T-helper 22 cell (primary cell): Measurements from ENCODE around the gene PPP3CB.
"Not testable (repeated sequence)": the region's sequence is repeated elsewhere in the genome, so short reads cannot be mapped to it uniquely, and the experiment has no call there.

Experiments
- DNase-seq: peaks from one replicate; pipeline ENCODE4 v3.0.0-alpha.2; 2020; ENCODE audit warnings: low read depth

PPP3CB gene

GRCh38 chr10:73414230-73414945, 81.4 kb downstream of the PPP3CB start:
- no peak for DNase-seq

DNA sequence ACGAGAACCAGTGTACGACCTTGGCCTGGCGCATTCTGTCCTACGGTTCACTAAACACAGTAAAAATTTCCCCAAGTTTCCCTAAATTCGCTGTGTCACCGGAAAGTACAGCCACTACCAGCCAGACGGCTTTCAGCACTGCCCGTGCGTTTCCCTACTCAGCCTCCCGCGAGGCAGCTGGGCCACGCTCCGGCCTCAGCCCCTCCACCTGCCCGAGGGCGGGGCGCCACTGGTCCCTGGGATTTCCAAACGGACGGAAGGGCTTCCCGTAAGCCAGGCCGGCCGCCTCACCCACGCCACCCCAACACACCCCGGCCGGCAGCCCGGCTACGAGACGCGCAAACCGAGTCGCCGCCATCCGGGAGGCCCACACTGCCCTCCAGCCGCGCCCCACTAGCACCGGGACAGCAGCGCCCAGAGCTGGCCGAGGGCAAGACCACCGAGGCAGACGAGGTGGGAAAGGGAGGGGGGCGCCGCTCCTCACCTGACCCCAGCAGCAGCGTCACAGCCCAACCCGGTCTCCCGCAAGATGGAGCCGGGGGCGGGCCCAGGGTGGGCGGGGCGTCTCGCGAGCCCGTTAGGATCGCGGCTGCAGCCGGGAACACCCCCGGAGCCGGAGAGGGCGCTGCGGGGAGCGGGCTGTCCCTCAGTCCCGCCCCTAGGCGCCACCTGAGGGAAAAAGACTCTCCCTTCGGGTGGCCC, 82.1 kb downstream of the PPP3CB start, which contains the start of gene ANXA7:
Gene ANXA7, minus strand, starts transcription at position 531 of the 702 bp plus-strand sequence. CDS start 13,202 bp downstream, outside the sequence.
- DNase-seq, result peak; percentile 89

GRCh38 chr10:73413108-73413527, 82.7 kb downstream of the PPP3CB start:
- DNase-seq, result peak; percentile 11

GRCh38 chr10:73410897-73411296, 84.9 kb downstream of the PPP3CB start:
- no peak for DNase-seq

GRCh38 chr10:73408978-73409521, 86.8 kb downstream of the PPP3CB start:
- no peak for DNase-seq

- DNase-seq, result no peak
Observed at GRCh38 chr10:73408061-73408460, 87.8 kb downstream of the PPP3CB start.

DNA sequence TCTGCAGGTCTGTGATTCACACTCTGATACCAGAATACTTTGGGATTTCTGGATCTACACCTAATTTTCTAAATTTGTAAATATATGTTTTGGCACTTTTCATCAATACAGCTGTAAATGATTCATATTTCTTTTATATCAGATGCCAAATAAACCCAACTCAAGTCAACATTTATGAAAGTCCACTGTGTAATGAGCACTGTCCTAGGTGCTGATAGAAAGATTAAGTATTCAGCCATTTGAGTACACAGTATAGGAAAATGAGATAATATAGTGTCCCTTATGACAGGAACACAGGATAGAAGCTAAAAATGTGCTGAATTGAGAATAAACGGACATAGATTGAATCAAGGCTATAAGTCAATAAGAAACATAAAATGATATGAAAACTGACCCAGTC, 88.3 kb downstream of the PPP3CB start:
- DNase-seq, result no peak

DNA sequence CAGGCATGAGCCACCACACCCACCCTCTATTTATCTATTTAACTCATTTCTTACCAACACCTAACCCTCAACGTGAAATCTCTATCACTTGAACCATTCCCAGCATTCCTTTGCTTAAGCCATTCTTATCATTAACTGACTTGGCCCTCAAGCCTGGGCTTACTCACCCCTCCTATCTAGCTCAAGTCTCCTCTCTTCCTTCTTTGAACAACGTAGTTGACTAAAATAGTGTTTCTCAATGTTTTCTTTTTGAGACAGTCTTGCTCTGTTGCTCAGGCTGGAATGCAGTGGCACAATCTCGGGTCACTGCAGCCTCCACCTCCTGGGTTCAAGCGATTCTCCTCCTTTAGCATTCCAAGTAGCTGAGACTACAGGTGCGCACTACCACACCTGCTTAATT, 89.0 kb downstream of the PPP3CB start:
- DNase-seq, result no peak

GRCh38 chr10:73405556-73405955, 90.3 kb downstream of the PPP3CB start:
- DNase-seq, result no peak

DNA sequence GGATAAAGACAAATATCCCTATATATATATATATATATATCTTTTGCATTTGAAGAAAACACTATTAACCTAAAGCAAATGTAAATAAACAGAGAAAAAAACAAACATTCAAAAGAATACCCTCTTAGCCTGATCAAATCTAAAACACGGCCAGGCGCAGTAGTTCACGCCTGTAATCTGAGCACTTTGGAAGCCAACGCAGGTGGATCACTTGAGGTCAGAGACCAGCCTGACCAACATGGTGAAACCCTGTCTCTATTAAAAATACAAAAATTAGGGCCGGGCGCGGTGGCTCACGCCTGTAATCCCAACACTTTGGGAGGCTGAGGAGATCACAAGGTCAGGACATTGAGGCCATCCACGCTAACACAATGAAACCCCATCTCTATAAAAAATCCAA, 91.1 kb downstream of the PPP3CB start:
- no peak for DNase-seq

- DNase-seq, result no peak
Observed at GRCh38 chr10:73401636-73402035, 94.2 kb downstream of the PPP3CB start.

DNA sequence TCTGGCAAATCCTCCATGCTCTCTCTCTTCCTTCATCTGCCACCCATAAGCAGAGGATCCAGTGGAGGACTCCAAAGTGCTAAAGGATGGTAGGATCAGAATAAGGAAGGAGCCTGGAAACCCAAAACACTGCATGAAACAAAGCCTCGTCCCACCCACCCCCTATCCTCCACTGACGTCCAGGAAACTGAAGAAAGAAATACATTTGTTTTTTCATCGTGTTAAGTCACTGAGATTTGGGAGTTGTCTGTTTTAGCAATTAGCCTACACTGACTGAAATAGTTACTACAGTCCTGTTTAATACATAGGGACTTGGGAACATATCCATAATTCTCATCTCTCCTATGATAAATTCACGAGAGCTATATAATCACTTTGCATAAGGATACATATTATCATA, 96.8 kb downstream of the PPP3CB start:
- DNase-seq, result no peak

GRCh38 chr10:73398024-73398423, 97.8 kb downstream of the PPP3CB start:
- no peak for DNase-seq

DNA sequence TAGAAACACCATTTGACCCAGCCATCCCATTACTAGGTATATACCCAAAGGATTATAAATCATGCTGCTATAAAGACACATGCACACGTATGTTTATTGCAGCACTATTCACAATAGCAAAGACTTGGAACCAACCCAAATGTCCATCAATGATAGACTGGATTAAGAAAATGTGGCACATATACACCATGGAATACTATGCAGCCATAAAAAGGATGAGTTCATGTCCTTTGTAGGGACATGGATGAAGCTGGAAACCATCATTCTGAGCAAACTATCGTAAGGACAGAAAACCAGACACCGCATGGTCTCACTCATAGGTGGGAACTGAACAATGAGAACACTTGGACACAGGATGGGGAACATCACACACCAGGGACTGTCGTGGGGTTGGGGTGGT, 101.5 kb downstream of the PPP3CB start:
- not testable (repeated sequence) for DNase-seq

- DNase-seq, result no peak
Observed at GRCh38 chr10:73388228-73388627, 107.6 kb downstream of the PPP3CB start.

- no peak for DNase-seq
Observed at GRCh38 chr10:73386583-73386982, 109.2 kb downstream of the PPP3CB start.
